Measurements from ENCODE around the gene OBP2A. TPM values are rescaled to one million over a fixed set of nuclear protein-coding genes. Genes with fewer than 3 reads are reported as not detected.
A peak's percentile ranks its signal among the peaks of the same experiment; 100 is the strongest.

Gene OBP2A
- total RNA-seq, 1 experiment from 2014 or later, result not detected

- Mint-ChIP-seq H3K27ac (ENCODE audit: unreplicated experiment) (no peak overlapping the region), H3K4me3 (ENCODE audit: low read depth, unreplicated experiment) (no peak overlapping the region), H3K4me1 (ENCODE audit: low read depth, unreplicated experiment) (no peaks in the 10 kb centered on the region), H3K27me3 (ENCODE audit: unreplicated experiment) (no peaks in the 10 kb centered on the region), H3K36me3 (ENCODE audit: insufficient read depth, unreplicated experiment) (peaks cover 44% of the 10 kb centered on the region), H3K9me3 (ENCODE audit: low read depth, unreplicated experiment) (no peaks in the 10 kb centered on the region)
- DNase-seq, result no peak
- no peak for TF ChIP-seq CTCF (IDR thresholded peaks at IDR 0.05; ENCODE audit: unreplicated experiment)
- intact Hi-C loops (cut with micrococcal nuclease; ENCODE audit: unreplicated experiment), result no loop called here
- BruUV-seq (replicated peaks), result TSS peak; percentile 41
- CTCF ChIA-PET, result no interaction called here
Measured at GRCh38 chr9:135503371-135504261, 42.3 kb upstream of the OBP2A start.

GRCh38 chr9:135504262-135505243, 41.4 kb upstream of the OBP2A start:
- peak; percentile 62 for DNase-seq
- Mint-ChIP-seq H3K27me3 (ENCODE audit: unreplicated experiment) (no peaks in the 10 kb centered on the region), H3K9me3 (ENCODE audit: low read depth, unreplicated experiment) (no peaks in the 10 kb centered on the region), H3K4me1 (ENCODE audit: low read depth, unreplicated experiment) (no peaks in the 10 kb centered on the region), H3K36me3 (ENCODE audit: insufficient read depth, unreplicated experiment) (peaks cover 39% of the 10 kb centered on the region), H3K27ac (ENCODE audit: unreplicated experiment) (no peak overlapping the region), H3K4me3 (ENCODE audit: low read depth, unreplicated experiment) (no peak overlapping the region)
- TF ChIP-seq CTCF (IDR thresholded peaks at IDR 0.05; ENCODE audit: unreplicated experiment), result peak; percentile 62
- intact Hi-C loops (cut with micrococcal nuclease; ENCODE audit: unreplicated experiment), result no loop called here
- CTCF ChIA-PET, result no interaction called here
- no TSS peak for BruUV-seq (replicated peaks)

- Mint-ChIP-seq H3K4me3 (ENCODE audit: low read depth, unreplicated experiment) (no peak overlapping the region), H3K4me1 (ENCODE audit: low read depth, unreplicated experiment) (no peaks in the 10 kb centered on the region), H3K36me3 (ENCODE audit: insufficient read depth, unreplicated experiment) (peaks cover 29% of the 10 kb centered on the region), H3K27me3 (ENCODE audit: unreplicated experiment) (no peaks in the 10 kb centered on the region), H3K27ac (ENCODE audit: unreplicated experiment) (no peak overlapping the region), H3K9me3 (ENCODE audit: low read depth, unreplicated experiment) (no peaks in the 10 kb centered on the region)
- intact Hi-C loops (cut with micrococcal nuclease; ENCODE audit: unreplicated experiment), result no loop called here
- no peak for DNase-seq
- CTCF ChIA-PET, result no interaction called here
- TF ChIP-seq CTCF (IDR thresholded peaks at IDR 0.05; ENCODE audit: unreplicated experiment), result no peak
- no TSS peak for BruUV-seq (replicated peaks)
Measured at GRCh38 chr9:135505406-135506187, 40.3 kb upstream of the OBP2A start.
